ENCODE results near the gene THAP4. TPM values are rescaled to one million over a fixed set of nuclear protein-coding genes. Genes with fewer than 3 reads are reported as not detected.
A peak's percentile ranks its signal among the peaks of the same experiment; 100 is the strongest.

Gene THAP4
- total RNA-seq, 1 donor from 2014 or later, result 54.8 TPM

- no peak for TF ChIP-seq CTCF (IDR thresholded peaks at IDR 0.05; ENCODE audit: insufficient read depth, low read length, severe bottlenecking)
Measured at GRCh38 chr2:241645915-241646645, 9.1 kb upstream of the THAP4 start.

DNA sequence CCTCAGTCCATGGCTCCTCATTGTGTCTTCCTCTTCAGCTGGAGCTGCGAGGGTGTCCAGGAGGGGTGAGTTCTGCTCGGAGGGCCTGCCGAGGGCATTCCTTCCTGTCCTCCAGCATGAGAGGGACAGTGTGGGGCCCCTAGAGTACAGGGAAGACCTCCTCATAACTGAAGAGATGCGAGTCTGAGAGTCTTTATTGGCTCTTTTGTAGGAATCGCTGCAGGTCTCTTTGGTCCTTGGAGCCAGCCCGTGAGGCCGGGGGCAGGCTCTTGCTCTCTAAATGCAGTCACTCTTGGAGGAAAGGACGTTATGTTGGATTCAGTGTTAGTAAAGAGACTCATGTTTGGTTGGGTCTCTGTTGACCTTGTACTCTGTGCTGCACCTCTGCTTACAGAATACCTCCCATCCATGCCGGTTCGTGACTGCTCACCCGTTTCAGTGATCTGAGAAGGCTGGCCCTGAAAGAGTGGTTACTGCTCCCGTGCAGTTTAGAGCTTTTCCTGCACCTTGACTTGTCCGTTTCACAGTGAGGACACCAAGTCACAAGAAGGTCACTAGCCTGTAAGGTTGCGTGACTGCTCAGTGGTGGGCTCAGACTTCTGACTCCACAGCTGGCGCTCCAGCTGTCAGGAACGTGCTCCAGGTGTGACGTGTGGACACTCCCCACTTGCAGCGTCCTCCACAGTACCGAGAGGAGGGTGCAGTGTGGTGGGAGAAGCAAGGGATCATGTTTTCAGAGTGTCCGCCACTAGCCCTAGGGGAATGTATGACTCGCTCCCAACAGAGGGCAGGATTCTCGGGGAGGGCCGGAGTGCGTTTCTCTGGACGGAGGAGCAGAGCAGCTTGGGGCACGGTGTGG lies 8.3 kb upstream of the THAP4 start:
- H3K27me3 ChIP-seq (ENCODE audit: control insufficient read depth, insufficient read depth, low read length), result no peaks in the 10 kb centered on the region
- peak; percentile 64 for FAIRE-seq
- TF ChIP-seq CTCF (IDR thresholded peaks at IDR 0.05; ENCODE audit: insufficient read depth, low read length, severe bottlenecking), result no peak
- H3K4me3 ChIP-seq (ENCODE audit: low read depth, low read length), result no peak overlapping the region
- H3K36me3 ChIP-seq (ENCODE audit: control insufficient read depth, insufficient read depth, low read length), result peaks cover 2% of the 10 kb centered on the region
- DNase-seq (ENCODE audit: low read depth), result no peak

More at GRCh38 chr2:241645915-241646645, 9.1 kb upstream of the THAP4 start:
- Histone ChIP-seq H3K4me3 (ENCODE audit: low read depth, low read length) (no peak overlapping the region), H3K36me3 (ENCODE audit: control insufficient read depth, insufficient read depth, low read length) (peaks cover 4% of the 10 kb centered on the region), H3K27me3 (ENCODE audit: control insufficient read depth, insufficient read depth, low read length) (no peaks in the 10 kb centered on the region)
- DNase-seq (ENCODE audit: low read depth), result no peak
- FAIRE-seq, result no peak

GRCh38 chr2:241641631-241642030 lies 4.7 kb upstream of the THAP4 start:
- no peak overlapping the region for H3K4me3 ChIP-seq (ENCODE audit: low read depth, low read length)
- TF ChIP-seq CTCF (IDR thresholded peaks at IDR 0.05; ENCODE audit: insufficient read depth, low read length, severe bottlenecking), result no peak
- peaks cover 6% of the 10 kb centered on the region for H3K36me3 ChIP-seq (ENCODE audit: control insufficient read depth, insufficient read depth, low read length)
- DNase-seq (ENCODE audit: low read depth) (no peak), FAIRE-seq (no peak)
- no peaks in the 10 kb centered on the region for H3K27me3 ChIP-seq (ENCODE audit: control insufficient read depth, insufficient read depth, low read length)

DNA sequence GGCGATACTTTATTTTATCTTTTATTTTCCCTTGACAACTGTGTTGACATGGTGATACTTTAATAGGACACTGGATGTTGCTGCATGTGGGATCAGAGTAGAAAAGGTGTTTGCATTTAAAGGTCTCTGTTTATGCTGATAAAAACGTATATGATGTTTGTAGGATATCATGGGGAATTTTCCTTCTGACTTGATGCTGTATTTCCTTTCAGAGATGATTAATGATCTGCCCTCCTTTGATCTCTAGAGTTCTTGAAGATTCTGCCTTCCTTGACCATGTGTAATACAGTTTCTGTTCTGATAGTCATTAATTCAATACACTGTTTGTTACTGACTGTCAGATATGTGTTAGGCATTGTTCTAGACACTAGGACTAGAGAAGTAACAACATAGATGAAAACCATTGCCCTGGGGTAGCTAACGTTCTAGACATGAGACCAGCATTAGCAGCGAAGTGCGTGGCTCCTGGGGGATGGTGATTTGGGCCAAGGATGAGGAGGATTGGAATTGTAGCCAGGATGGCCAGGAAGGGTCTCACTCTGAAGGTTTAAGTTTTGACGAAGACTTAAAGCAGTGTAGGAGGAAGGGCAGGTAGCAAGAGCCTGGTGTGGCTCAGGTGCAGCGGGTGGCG lies 3.3 kb upstream of the THAP4 start:
- Histone ChIP-seq H3K36me3 (ENCODE audit: control insufficient read depth, insufficient read depth, low read length) (peaks cover 4% of the 10 kb centered on the region), H3K27me3 (ENCODE audit: control insufficient read depth, insufficient read depth, low read length) (no peaks in the 10 kb centered on the region), H3K4me3 (ENCODE audit: low read depth, low read length) (no peak overlapping the region)
- no peak for TF ChIP-seq CTCF (IDR thresholded peaks at IDR 0.05; ENCODE audit: insufficient read depth, low read length, severe bottlenecking)
- no peak for DNase-seq (ENCODE audit: low read depth)
- no peak for FAIRE-seq

DNA sequence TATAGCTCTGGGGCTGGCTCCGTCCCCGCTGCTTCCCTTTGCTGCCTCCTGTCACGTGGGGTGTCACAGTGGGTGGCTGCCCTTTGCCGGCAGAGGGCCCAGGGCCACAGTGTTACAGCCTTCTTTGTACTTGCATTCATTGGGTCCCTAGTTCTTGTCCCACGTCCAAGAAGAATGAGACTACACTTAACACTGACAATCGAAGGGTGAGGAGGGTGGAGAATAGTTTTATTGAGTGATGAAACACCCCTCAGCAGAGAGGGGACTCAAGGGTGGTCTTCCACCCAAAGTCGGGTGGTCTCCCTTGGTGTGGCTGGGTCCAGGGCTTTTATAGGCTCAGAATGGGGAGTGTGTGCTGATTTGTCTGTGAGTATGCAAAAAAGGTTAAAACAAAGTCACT lies 2.4 kb upstream of the THAP4 start:
- Histone ChIP-seq H3K36me3 (ENCODE audit: control insufficient read depth, insufficient read depth, low read length) (peaks cover 4% of the 10 kb centered on the region), H3K27me3 (ENCODE audit: control insufficient read depth, insufficient read depth, low read length) (no peaks in the 10 kb centered on the region), H3K4me3 (ENCODE audit: low read depth, low read length) (no peak overlapping the region)
- DNase-seq (ENCODE audit: low read depth), result no peak
- no peak for TF ChIP-seq CTCF (IDR thresholded peaks at IDR 0.05; ENCODE audit: insufficient read depth, low read length, severe bottlenecking)
- no peak for FAIRE-seq
